HG02642 (cell line): ENCODE results near the gene LIPN.

Source experiments
- ATAC-seq: cut with Tn5 transposase; IDR thresholded peaks from one replicate; pipeline ENCODE4 v1.9.1; 2021; ENCODE audit warnings: mild to moderate bottlenecking; ENCODE audit not compliant: unreplicated experiment, poor library complexity

LIPN gene

GRCh38 chr10:88819290-88819689, 59.5 kb downstream of the LIPN start:
- no peak for ATAC-seq

DNA sequence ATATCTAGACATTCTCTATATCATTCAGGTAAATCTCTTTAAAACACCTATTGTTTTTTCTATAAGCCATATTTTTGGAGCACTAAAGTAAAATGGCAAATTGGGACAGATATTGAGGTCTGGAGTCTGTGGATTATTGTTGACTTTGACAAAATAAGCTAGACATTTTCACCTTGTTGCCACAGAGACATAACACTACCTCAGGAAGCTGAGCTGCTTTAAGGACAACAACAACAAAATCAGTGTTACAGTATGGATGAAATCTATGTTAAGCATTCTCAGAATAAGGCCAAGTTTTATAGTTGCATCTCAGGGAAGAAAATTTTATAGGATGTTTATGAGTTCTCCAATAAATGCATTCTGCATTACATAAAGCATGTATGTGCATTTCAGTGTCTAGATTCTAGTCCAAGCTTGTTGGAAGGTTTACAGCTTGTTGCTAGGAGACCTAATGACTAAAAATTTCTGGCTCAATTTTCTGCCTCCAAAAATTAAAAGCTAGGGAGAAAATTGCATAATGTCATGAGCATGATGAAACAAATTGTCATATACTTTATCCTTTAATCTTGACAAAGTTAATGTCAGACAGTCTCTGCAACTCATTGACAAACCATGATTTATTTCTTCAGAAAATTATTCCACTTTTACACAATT, 61.1 kb downstream of the LIPN start:
- no peak for ATAC-seq

DNA sequence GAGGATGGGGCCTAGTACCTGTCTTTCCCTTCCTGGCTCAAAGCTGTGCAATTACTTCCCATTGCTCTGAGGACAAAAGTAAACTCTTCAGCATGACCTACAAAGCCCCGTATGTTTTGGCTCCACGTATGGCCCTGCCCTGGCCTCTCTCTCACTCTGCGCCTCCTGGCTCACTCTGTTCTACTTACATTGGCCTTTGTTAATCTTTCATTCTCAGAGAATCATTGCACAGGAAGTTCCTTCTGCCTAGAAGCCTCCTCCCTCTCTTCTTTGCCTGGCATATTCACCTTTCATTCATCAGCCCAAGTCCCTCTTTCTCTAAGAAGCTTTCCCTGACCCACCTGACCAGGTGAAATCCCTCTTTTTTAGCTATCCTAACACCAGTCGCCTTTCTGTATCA, 66.6 kb downstream of the LIPN start:
- ATAC-seq: no peak

DNA sequence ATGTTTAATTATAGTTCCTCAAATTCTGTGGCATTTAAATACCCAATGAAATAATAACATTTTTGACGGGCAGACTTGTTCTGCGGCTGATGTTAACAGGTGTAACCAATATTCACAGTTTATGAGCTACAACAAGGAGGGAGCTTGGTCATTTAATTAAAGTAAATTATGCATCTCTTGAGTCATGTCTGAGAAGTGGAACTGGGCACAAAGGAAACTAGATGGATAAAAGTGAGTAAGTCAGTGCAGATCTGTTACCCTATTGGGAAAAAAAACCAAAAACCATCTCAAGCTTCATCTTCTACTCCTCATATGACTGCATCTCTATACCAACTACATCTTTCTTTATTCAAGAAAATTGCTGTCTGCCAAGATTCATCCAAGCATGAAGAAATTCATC, 67.9 kb downstream of the LIPN start:
- no peak for ATAC-seq

GRCh38 chr10:88828310-88828709, 68.5 kb downstream of the LIPN start:
- no peak for ATAC-seq
